B cell (primary cell): ENCODE results near the gene PKP1. TPM values are rescaled to one million over a fixed set of nuclear protein-coding genes. Genes with fewer than 3 reads are reported as not detected.

ENCODE experiments used
- ATAC-seq: fragments of 200-7000 bp; cut with Tn5 transposase; one replicate; pipeline ENCODE4 v1.10.0; 2021; ENCODE audit warnings: low read depth, mild to moderate bottlenecking, moderate number of reproducible peaks, moderate library complexity
- CTCF ChIA-PET: fragments of 350-600 bp; sonication (Branson Sonifier 250); formaldehyde crosslinking; loops from one replicate; lab custom pipeline; 2021; ENCODE audit warnings: antibody characterized with exemption, inconsistent platforms; lab: Charles Lee
- POLR2A ChIA-PET: fragments of 350-600 bp; sonication (Branson Sonifier 250); formaldehyde crosslinking; loops from one replicate; lab custom pipeline; 2021; ENCODE audit warnings: antibody characterized with exemption; lab: Charles Lee
- DNase-seq: peaks from one replicate; pipeline ENCODE4 v3.0.0; 2013
- H2AFZ ChIP-seq: 2 replicates; pipeline ENCODE4 v1.6.1; 2012; ENCODE audit warnings: mild to moderate bottlenecking, low read depth, low read length; ENCODE audit not compliant: insufficient read depth, poor library complexity, severe bottlenecking
- H3K27ac ChIP-seq, 2 donors: 1 replicate in 1 of 2; 2 replicates in 1 of 2; pipeline ENCODE4 v1.5.1; 2012 to 2013; ENCODE audit warnings: low read length in 2 of 2, mild to moderate bottlenecking in 2 of 2, moderate library complexity in 1 of 2
- H3K27me3 ChIP-seq, 4 experiments: fragments of 200-600 bp in 1 of 4; sonication (generic) in 1 of 4; replicated peaks in 1 of 4; 1 replicate in 2 of 4; 2 replicates in 2 of 4; pipeline versions ENCODE4 v1.6.1 to v1.7.0; 2013 to 2016; ENCODE audit warnings: low read length in 3 of 4, mild to moderate bottlenecking in 2 of 4, mixed read lengths in 1 of 4, moderate library complexity in 1 of 4; ENCODE audit not compliant: insufficient read depth in 4 of 4, control insufficient read depth in 3 of 4; ENCODE audit errors: control extremely low read depth in 1 of 4
- H3K36me3 ChIP-seq, 2 experiments: replicated peaks in 1 of 2; 1 replicate in 1 of 2; 2 replicates in 1 of 2; pipeline versions ENCODE4 v1.6.1 to v1.7.1; 2013; ENCODE audit warnings: low read length in 1 of 2; ENCODE audit not compliant: insufficient read depth in 2 of 2, control insufficient read depth in 1 of 2; ENCODE audit errors: control extremely low read depth in 1 of 2, extremely low read depth in 1 of 2
- H3K4me1 ChIP-seq, 2 donors: fragments of 200-600 bp in 1 of 2; sonication (generic) in 1 of 2; 1 replicate in 1 of 2; 2 replicates in 1 of 2; pipeline versions ENCODE4 v1.5.1 to v1.6.1; 2013 to 2017; ENCODE audit warnings: low read length in 2 of 2; ENCODE audit not compliant: control insufficient read depth in 2 of 2, insufficient read depth in 2 of 2
- H3K4me2 ChIP-seq: replicated peaks from 2 replicates; pipeline ENCODE3; 2012; ENCODE audit warnings: mild to moderate bottlenecking, low read depth, low read length; ENCODE audit not compliant: poor library complexity, severe bottlenecking
- H3K4me3 ChIP-seq, 5 experiments: fragments of 200-600 bp in 1 of 5; sonication (generic) in 1 of 5; 1 replicate in 3 of 5; 2 replicates in 2 of 5; pipeline versions ENCODE4 v1.5.1 to v1.7.0; 2011 to 2016; ENCODE audit warnings: low read length in 4 of 5, mild to moderate bottlenecking in 4 of 5, low read depth in 2 of 5, control low read depth in 1 of 5, moderate library complexity in 1 of 5; ENCODE audit not compliant: insufficient read depth in 1 of 5; ENCODE audit errors: control extremely low read depth in 1 of 5, extremely low read depth in 1 of 5
- H3K79me2 ChIP-seq: fragments of 200-600 bp; sonication (generic); one replicate; pipeline ENCODE4 v1.6.0; 2016; ENCODE audit warnings: low read length; ENCODE audit not compliant: control insufficient read depth, insufficient read depth
- H3K9ac ChIP-seq: fragments of 200-600 bp; sonication (generic); 2 replicates; pipeline ENCODE4 v1.6.1; 2017; ENCODE audit warnings: mild to moderate bottlenecking, low read length, moderate library complexity
- H3K9me3 ChIP-seq, 3 donors: one replicate each; pipeline versions ENCODE4 v1.6.1 to v1.7.1; 2013; ENCODE audit warnings: low read length in 2 of 3; ENCODE audit not compliant: control insufficient read depth in 2 of 3, insufficient read depth in 1 of 3; ENCODE audit errors: control extremely low read depth in 1 of 3
- H4K20me1 ChIP-seq: 2 replicates; pipeline ENCODE4 v1.6.0; 2012; ENCODE audit warnings: mild to moderate bottlenecking, low read length; ENCODE audit not compliant: insufficient read depth, control insufficient read depth, poor library complexity, severe bottlenecking
- H3K27ac Mint-ChIP-seq: one replicate; pipeline ENCODE4 v1.8.0; 2021; ENCODE audit warnings: mixed read lengths
- H3K27me3 Mint-ChIP-seq: one replicate; pipeline ENCODE4 v1.8.0; 2021; ENCODE audit warnings: mixed read lengths
- H3K4me1 Mint-ChIP-seq: one replicate; pipeline ENCODE4 v1.8.0; 2021; ENCODE audit warnings: mixed read lengths
- H3K4me3 Mint-ChIP-seq: one replicate; pipeline ENCODE4 v1.8.0; 2021; ENCODE audit warnings: mixed read lengths
- H3K9me3 Mint-ChIP-seq: one replicate; pipeline ENCODE4 v1.8.0; 2022; ENCODE audit warnings: mixed read lengths; ENCODE audit not compliant: insufficient read depth
- CTCF ChIP-seq: fragments of 200-600 bp; IDR thresholded peaks from one replicate; pipeline ENCODE4 v1.8.0; 2022; ENCODE audit warnings: antibody characterized with exemption, mild to moderate bottlenecking
- EZH2 ChIP-seq: IDR thresholded peaks from 2 replicates; pipeline ENCODE4 v1.6.1; 2012; ENCODE audit warnings: borderline replicate concordance, low read depth, mild to moderate bottlenecking, moderate library complexity, low read length; ENCODE audit not compliant: insufficient read depth, poor library complexity, severe bottlenecking
- WGBS: methylation state at CpG from one replicate; pipeline ENCODE4 v1.1.5; 2013; ENCODE audit warnings: missing lambda C conversion rate; ENCODE audit not compliant: insufficient coverage; 5-methylcytosine and 5-hydroxymethylcytosine counted together
- intact Hi-C: fragments of 100-400 bp; cut with micrococcal nuclease; formaldehyde crosslinking; loops from one replicate; pipeline ENCODE4 v1.10.0; 2022
- polyA plus RNA-seq: library from polyadenylated mRNA; depleted of rRNA; stranded (reverse); fragments of >200 nt; gene quantifications from 2 replicates; pipeline ENCODE4 v1.2.3, GENCODE V29; 2012
- total RNA-seq, 2 donors: library from RNA; stranded (reverse); fragments of 120-200 nt in 1 of 2; gene quantifications; 1 replicate in 1 of 2; 2 replicates in 1 of 2; pipeline versions ENCODE4 v1.2.3 to v1.2.4, GENCODE V29; 2013 to 2022

The PKP1 gene
- total and polyA plus RNA-seq, 2 donors (not counting 1 experiment from before 2014, with no cell fraction given) = not detected

GRCh38 chr1:201307760-201308499, 24.6 kb downstream of the PKP1 start:
- Mint-ChIP-seq H3K27me3 (peaks cover 33% of the 10 kb centered on the region), H3K4me1 (no peaks in the 10 kb centered on the region), H3K9me3 (no peaks in the 10 kb centered on the region), H3K4me3 (no peak overlapping the region), H3K27ac (no peak overlapping the region)
- ATAC-seq (no peak), DNase-seq (no peak)
- no peak for TF ChIP-seq CTCF
- H3K9me3 ChIP-seq = no peaks in the 10 kb centered on the region
- no peaks in the 10 kb centered on the region for H3K4me1 ChIP-seq
- WGBS = 85% methylated on average over 10 of the region's 11 CpGs
- H3K27ac ChIP-seq = no peak overlapping the region
- H3K27me3 ChIP-seq = peaks cover 0 to 16% (median 3%) of the 10 kb centered on the region in 4 experiments
- H2AFZ ChIP-seq = no peak overlapping the region
- intact Hi-C loops = no loop called here
- no peak overlapping the region for H3K4me2 ChIP-seq
- POLR2A ChIA-PET = no interaction called here
- no peaks in the 10 kb centered on the region for H3K79me2 ChIP-seq
- no peak overlapping the region for H3K4me3 ChIP-seq
- H3K9ac ChIP-seq = no peak overlapping the region
- no peaks in the 10 kb centered on the region for H3K36me3 ChIP-seq
- CTCF ChIA-PET = no interaction called here
- no peaks in the 10 kb centered on the region for H4K20me1 ChIP-seq

GRCh38 chr1:201309416-201309815, 26.1 kb downstream of the PKP1 start:
- H3K4me2 ChIP-seq = no peak overlapping the region
- no peak overlapping the region for H3K4me3 ChIP-seq
- no peaks in the 10 kb centered on the region for H3K4me1 ChIP-seq
- peaks cover 0 to 18% (median 3%) of the 10 kb centered on the region in 4 experiments for H3K27me3 ChIP-seq
- POLR2A ChIA-PET = no interaction called here
- H3K9ac ChIP-seq = no peak overlapping the region
- no peaks in the 10 kb centered on the region for H3K79me2 ChIP-seq
- TF ChIP-seq CTCF = no peak
- no peak for TF ChIP-seq EZH2
- no peaks in the 10 kb centered on the region for H3K4me1 Mint-ChIP-seq
- H3K9me3 ChIP-seq = no peaks in the 10 kb centered on the region
- DNase-seq (no peak), ATAC-seq (no peak)
- H3K27me3 Mint-ChIP-seq = peaks cover 34% of the 10 kb centered on the region
- H3K4me3 Mint-ChIP-seq = no peak overlapping the region
- intact Hi-C loops = no loop called here
- no peak overlapping the region for H2AFZ ChIP-seq
- WGBS = 2% methylated on average over 8 of the region's 9 CpGs
- H3K27ac Mint-ChIP-seq = no peak overlapping the region
- no peak overlapping the region for H3K27ac ChIP-seq
- no peaks in the 10 kb centered on the region for H3K9me3 Mint-ChIP-seq
- no peaks in the 10 kb centered on the region for H3K36me3 ChIP-seq
- H4K20me1 ChIP-seq = no peaks in the 10 kb centered on the region
- CTCF ChIA-PET = no interaction called here
